ENCODE measurements around the gene RABGAP1.

Gene RABGAP1

GRCh38 chr9:123085916-123086315 lies 145.1 kb downstream of the RABGAP1 start:
- in situ Hi-C loops (cut with MboI; ENCODE audit: low pct_unique_long_range_greater_than_20kb, low sequenced_read_pairs, unreplicated experiment) = loop anchor here (10.0 kb wide), 1 partner anchor 139 kb away; no protein-coding TSS in a partner anchor
- no peak for DNase-seq (ENCODE audit: low spot score)
- no peak for TF ChIP-seq CTCF (IDR thresholded peaks at IDR 0.05; ENCODE audit: extremely low read depth, insufficient read depth, missing control alignments)

- in situ Hi-C loops (cut with MboI; ENCODE audit: low pct_unique_long_range_greater_than_20kb, low sequenced_read_pairs, unreplicated experiment) = loop anchor here (10.0 kb wide), 1 partner anchor 137 kb away; no protein-coding TSS in a partner anchor
- no peak for TF ChIP-seq CTCF (IDR thresholded peaks at IDR 0.05; ENCODE audit: extremely low read depth, insufficient read depth, missing control alignments)
- no peak for DNase-seq (ENCODE audit: low spot score)
These were observed 146.6 kb downstream of the RABGAP1 start for GRCh38 chr9:123087359-123087888.

- no peak for DNase-seq (ENCODE audit: low spot score)
- no peak for TF ChIP-seq CTCF (IDR thresholded peaks at IDR 0.05; ENCODE audit: extremely low read depth, insufficient read depth, missing control alignments)
- in situ Hi-C loops (cut with MboI; ENCODE audit: low pct_unique_long_range_greater_than_20kb, low sequenced_read_pairs, unreplicated experiment) = loop anchor here (10.0 kb wide), 1 partner anchor 136 kb away; no protein-coding TSS in a partner anchor
These were observed 148.2 kb downstream of the RABGAP1 start for GRCh38 chr9:123089040-123089439.

GRCh38 chr9:123089790-123090189 lies 149.0 kb downstream of the RABGAP1 start:
- no peak for DNase-seq (ENCODE audit: low spot score)
- TF ChIP-seq CTCF (IDR thresholded peaks at IDR 0.05; ENCODE audit: extremely low read depth, insufficient read depth, missing control alignments) = no peak
- in situ Hi-C loops (cut with MboI; ENCODE audit: low pct_unique_long_range_greater_than_20kb, low sequenced_read_pairs, unreplicated experiment) = loop anchor here (10.0 kb wide), 1 partner anchor 135 kb away; no protein-coding TSS in a partner anchor

- in situ Hi-C loops (cut with MboI; ENCODE audit: low pct_unique_long_range_greater_than_20kb, low sequenced_read_pairs, unreplicated experiment) = no loop called here
- DNase-seq (ENCODE audit: low spot score) = no peak
- no peak for TF ChIP-seq CTCF (IDR thresholded peaks at IDR 0.05; ENCODE audit: extremely low read depth, insufficient read depth, missing control alignments)
These were observed 149.5 kb downstream of the RABGAP1 start for GRCh38 chr9:123090198-123090896.

GRCh38 chr9:123090956-123091355 lies 150.1 kb downstream of the RABGAP1 start:
- in situ Hi-C loops (cut with MboI; ENCODE audit: low pct_unique_long_range_greater_than_20kb, low sequenced_read_pairs, unreplicated experiment) = no loop called here
- no peak for TF ChIP-seq CTCF (IDR thresholded peaks at IDR 0.05; ENCODE audit: extremely low read depth, insufficient read depth, missing control alignments)
- no peak for DNase-seq (ENCODE audit: low spot score)

All from GM13977 (cell line).